ENCODE data around the gene PRODH2.

The PRODH2 gene

DNA sequence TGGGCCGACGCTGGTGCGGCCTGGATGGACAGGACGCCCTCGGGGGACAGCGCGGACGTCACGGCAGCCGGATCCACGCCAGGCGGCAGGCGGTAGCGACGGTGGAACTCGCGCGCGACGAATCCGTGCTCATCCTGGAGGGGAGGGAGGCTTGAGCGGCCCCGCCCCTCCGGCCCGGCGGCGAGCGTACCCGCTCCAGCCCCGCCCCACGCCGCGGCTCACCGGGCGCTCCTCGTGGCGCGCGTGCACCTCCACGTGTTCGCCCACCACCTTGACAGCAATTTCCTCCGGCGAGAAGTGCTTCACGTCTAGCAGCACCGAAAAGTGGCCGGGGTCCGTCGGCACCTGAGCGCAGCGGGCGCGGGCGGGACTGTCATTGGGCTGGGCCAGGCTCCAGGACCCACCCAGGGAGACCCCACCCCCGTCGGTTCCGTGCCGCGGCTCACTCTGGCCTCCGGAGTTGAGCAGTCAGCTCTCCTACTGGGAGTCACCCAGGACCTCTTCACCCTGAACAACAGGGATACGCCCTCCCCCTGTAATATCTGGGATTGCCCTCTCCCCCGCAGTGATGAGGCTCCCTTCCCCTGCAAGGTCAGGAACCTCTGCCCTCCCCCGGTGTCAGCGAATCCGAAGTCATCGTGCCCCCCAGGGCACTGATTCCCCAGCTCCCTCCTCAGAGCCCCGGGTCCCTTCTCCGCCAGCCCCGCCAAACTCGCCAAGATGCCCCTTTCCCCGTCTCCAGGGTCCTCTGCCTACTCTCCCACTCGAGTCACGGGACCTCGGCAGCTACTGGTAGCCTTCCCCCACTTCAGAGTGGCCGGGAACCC is 56.9 kb downstream of the PRODH2 start:
- DNase-seq, result no peak

- no peak for DNase-seq
Observed at GRCh38 chr19:35755131-35755549, 57.5 kb downstream of the PRODH2 start.

DNA sequence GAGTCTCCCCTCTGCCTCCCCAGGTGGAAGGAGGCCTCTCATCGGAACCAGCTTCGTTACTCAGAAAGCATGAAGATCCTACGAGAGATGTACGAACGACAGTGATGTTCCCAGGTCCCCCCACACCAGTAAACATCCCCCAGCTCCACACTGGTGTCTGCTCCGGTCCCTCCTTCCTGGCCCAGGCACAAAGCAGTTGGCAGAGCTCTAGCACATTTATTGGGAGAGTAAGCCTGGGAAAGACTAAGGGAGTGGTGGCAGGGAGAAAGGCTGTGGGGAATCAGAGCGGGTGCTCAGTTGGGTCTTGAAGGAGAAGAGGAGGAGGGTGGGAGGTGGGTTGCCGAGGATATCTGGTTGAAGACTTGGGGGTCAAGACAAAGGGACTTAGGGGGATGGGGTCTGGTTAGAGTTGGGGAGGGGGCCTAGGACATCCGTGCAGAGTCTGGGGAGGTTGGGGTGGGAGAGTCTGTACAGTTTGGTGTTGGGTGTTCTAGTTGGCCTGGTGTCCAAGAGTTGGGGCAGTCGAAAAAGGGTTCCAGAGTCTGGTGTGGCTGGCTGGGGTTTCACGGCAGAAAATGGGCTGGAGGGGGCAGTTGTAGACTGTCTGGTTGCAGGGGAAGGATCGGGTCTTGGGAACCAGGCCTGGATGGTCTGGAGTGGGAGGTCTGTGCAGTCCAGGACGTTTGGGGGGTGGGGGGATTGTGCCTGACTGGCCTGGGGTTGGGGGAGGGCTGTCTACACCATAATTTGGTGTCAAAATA is 58.1 kb downstream of the PRODH2 start:
- no peak for DNase-seq

- no peak for DNase-seq
Observed at GRCh38 chr19:35753634-35754369, 58.8 kb downstream of the PRODH2 start.

- no peak for DNase-seq
Observed at GRCh38 chr19:35752746-35753350, 59.8 kb downstream of the PRODH2 start.

DNA sequence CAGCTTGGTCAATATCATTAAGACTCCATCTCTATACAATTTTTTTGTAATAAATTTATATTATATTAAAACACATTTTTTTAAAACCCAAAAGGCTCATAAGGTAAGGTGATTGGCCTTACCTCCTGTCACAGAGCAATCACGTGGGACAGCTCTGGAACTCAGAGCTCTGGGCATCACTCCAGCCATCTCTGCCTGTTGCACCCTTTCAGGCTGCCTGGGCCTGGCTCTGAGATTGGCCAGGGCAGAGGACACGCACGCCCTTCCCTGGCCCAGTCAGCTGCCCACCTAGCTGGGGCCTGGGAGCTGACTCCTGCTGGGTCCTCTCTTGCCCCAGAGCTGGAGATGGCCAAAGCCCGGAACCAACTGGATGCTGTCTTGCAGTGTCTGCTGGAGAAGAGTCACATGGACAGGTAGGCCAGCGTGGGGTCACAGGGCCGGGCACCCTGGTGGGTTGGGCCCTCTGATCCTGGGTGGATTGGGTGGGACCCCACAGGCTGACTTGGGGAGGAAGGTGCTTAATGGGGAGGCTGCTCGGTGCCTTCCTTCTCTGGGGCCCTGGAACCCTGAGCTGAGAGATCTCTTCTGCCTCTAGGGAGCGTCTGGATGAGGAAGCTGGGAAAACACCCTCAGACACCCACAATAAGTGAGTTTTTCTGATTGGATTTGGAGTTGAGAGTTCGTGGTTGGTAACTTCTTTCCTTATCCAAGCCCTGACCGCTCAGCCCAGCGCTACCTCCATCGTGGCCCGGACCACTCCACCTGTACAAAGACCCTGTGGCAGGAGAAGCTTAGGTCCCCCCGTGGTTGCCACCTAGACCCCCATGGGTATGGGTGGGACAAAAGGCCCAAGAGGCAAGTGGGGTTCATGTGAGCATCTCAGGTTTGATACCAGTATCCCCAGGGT is 60.6 kb downstream of the PRODH2 start:
- no peak for DNase-seq

GRCh38 chr19:35750167-35750566 is 62.5 kb downstream of the PRODH2 start:
- DNase-seq, result no peak

Data from NCI-H1436 (cell line).